ENCODE results near the gene MISP. TPM values are rescaled to one million over a fixed set of nuclear protein-coding genes. Genes with fewer than 3 reads are reported as not detected.
"Not testable (repeated sequence)": the region's sequence is repeated elsewhere in the genome, so short reads cannot be mapped to it uniquely, and the experiment has no call there.

The MISP gene
- total and polyA plus RNA-seq, 2 experiments from 2014 or later = 0.27 to 0.28 TPM

- not testable (repeated sequence) for DNase-seq (ENCODE audit: low spot score); H3K36me3 Mint-ChIP-seq (ENCODE audit: low read depth); H3K9me2 ChIP-seq (ENCODE audit: insufficient read depth); H3K4me1 Mint-ChIP-seq; H3K27ac ChIP-seq (ENCODE audit: low read depth); H3F3A ChIP-seq (replicated peaks; ENCODE audit: low read depth); H3K27me3 ChIP-seq (ENCODE audit: insufficient read depth); H4K20me1 ChIP-seq (replicated peaks; ENCODE audit: insufficient read depth); ATAC-seq; H3K4me2 ChIP-seq; H3K4me1 ChIP-seq (ENCODE audit: insufficient read depth); H3K79me2 ChIP-seq (replicated peaks; ENCODE audit: insufficient read depth); H2AFZ ChIP-seq; H3K27ac Mint-ChIP-seq; H3K36me3 ChIP-seq (ENCODE audit: insufficient read depth); H3K4me3 ChIP-seq; H3K4me3 Mint-ChIP-seq
- Mint-ChIP-seq H3K9me3 (peaks cover 21% of the 10 kb centered on the region; the same call in 2 of the 3 replicates), H3K27me3 (ENCODE audit: insufficient read depth, low read depth, poor library complexity) (peaks cover 16% of the 10 kb centered on the region)
Measured at GRCh38 chr19:740816-741505, 10.0 kb upstream of the MISP start.

- no peak overlapping the region for H3K4me3 ChIP-seq
- Mint-ChIP-seq H3K36me3 (ENCODE audit: low read depth) (no peaks in the 10 kb centered on the region; the same call in 1 of the 3 replicates), H3K4me1 (no peaks in the 10 kb centered on the region), H3K27ac (no peak overlapping the region), H3K4me3 (no peak overlapping the region), H3K9me3 (peaks cover 26% of the 10 kb centered on the region; the same call in 2 of the 3 replicates), H3K27me3 (ENCODE audit: insufficient read depth, low read depth, poor library complexity) (peaks cover 16% of the 10 kb centered on the region)
- H3K27me3 ChIP-seq (ENCODE audit: insufficient read depth) = no peaks in the 10 kb centered on the region
- DNase-seq (ENCODE audit: low spot score) (peak; percentile 90), ATAC-seq (peak; percentile 76)
- no peaks in the 10 kb centered on the region for H3K79me2 ChIP-seq (replicated peaks; ENCODE audit: insufficient read depth)
- no peaks in the 10 kb centered on the region for H3K36me3 ChIP-seq (ENCODE audit: insufficient read depth)
- no peak overlapping the region for H2AFZ ChIP-seq
- no peaks in the 10 kb centered on the region for H3K4me1 ChIP-seq (ENCODE audit: insufficient read depth)
- H3F3A ChIP-seq (replicated peaks; ENCODE audit: low read depth) = 0 out of 2 replicates have a peak, but pooled peaks cover 3% of the 10 kb centered on the region
- no peaks in the 10 kb centered on the region; the same call in 1 of the 2 replicates for H4K20me1 ChIP-seq (replicated peaks; ENCODE audit: insufficient read depth)
- H3K9me2 ChIP-seq (ENCODE audit: insufficient read depth) = no peaks in the 10 kb centered on the region
- no peak overlapping the region for H3K4me2 ChIP-seq
- H3K27ac ChIP-seq (ENCODE audit: low read depth) = no peak overlapping the region
- TF ChIP-seq POLR2AphosphoS5 (IDR thresholded peaks at IDR 0.05; ENCODE audit: low read depth) = no peak
- peak; percentile 52 to 74 for TF ChIP-seq CTCF (conservative IDR thresholded peaks at IDR 0.05; ENCODE audit: low read depth in 2 of 2)
Measured at GRCh38 chr19:741506-742131, 9.3 kb upstream of the MISP start.

GRCh38 chr19:742540-743075, 8.3 kb upstream of the MISP start:
- Histone ChIP-seq H3K27me3 (ENCODE audit: insufficient read depth) (no peaks in the 10 kb centered on the region), H3K27ac (ENCODE audit: low read depth) (no peak overlapping the region), H3F3A (replicated peaks; ENCODE audit: low read depth) (0 out of 2 replicates have a peak, but pooled peaks cover 3% of the 10 kb centered on the region), H2AFZ (no peak overlapping the region), H3K79me2 (replicated peaks; ENCODE audit: insufficient read depth) (no peaks in the 10 kb centered on the region), H3K36me3 (ENCODE audit: insufficient read depth) (no peaks in the 10 kb centered on the region), H3K4me2 (no peak overlapping the region), H3K4me3 (no peak overlapping the region), H3K4me1 (ENCODE audit: insufficient read depth) (no peaks in the 10 kb centered on the region), H4K20me1 (replicated peaks; ENCODE audit: insufficient read depth) (no peaks in the 10 kb centered on the region; the same call in 1 of the 2 replicates), H3K9me2 (ENCODE audit: insufficient read depth) (no peaks in the 10 kb centered on the region)
- no peak overlapping the region for H3K4me3 Mint-ChIP-seq
- no peak for TF ChIP-seq ZNF331 (CRISPR knock-in tag; IDR thresholded peaks at IDR 0.05; ENCODE audit: low read depth)
- TF ChIP-seq REST (IDR thresholded peaks at IDR 0.05; ENCODE audit: unreplicated experiment) = no peak
- ATAC-seq (no peak), DNase-seq (ENCODE audit: low spot score) (no peak)
- H3K9me3 Mint-ChIP-seq = peaks cover 26% of the 10 kb centered on the region; the same call in 2 of the 3 replicates
- no peaks in the 10 kb centered on the region; the same call in 1 of the 3 replicates for H3K36me3 Mint-ChIP-seq (ENCODE audit: low read depth)
- peaks cover 15% of the 10 kb centered on the region for H3K27me3 Mint-ChIP-seq (ENCODE audit: insufficient read depth, low read depth, poor library complexity)
- H3K4me1 Mint-ChIP-seq = no peaks in the 10 kb centered on the region
- H3K27ac Mint-ChIP-seq = no peak overlapping the region
